Measurements from ENCODE around the gene HSD17B2. TPM values are rescaled to one million over a fixed set of nuclear protein-coding genes. Genes with fewer than 3 reads are reported as not detected.

The HSD17B2 gene
- total RNA-seq = not detected

GRCh38 chr16:82034981-82035612 lies at the start of gene HSD17B2:
Gene HSD17B2, plus strand, starts transcription at chr16:82035253. Its CDS starts 172 bp downstream, at chr16:82035425.
- Mint-ChIP-seq H3K27ac (no peak within 1 kb of the TSS), H3K9me3 (no peaks in the 10 kb centered on the region), H3K36me3 (ENCODE audit: low read depth) (no peaks in the 10 kb centered on the region), H3K27me3 (ENCODE audit: low read depth) (peaks cover 7% of the 10 kb centered on the region), H3K4me1 (ENCODE audit: low read depth) (no peaks in the 10 kb centered on the region), H3K4me3 (no peak within 1 kb of the TSS)
- intact Hi-C loops (cut with micrococcal nuclease) = no loop called here
- CTCF ChIA-PET = interaction anchor here (0.6 kb wide), 1 partner anchor 565 kb away, joined by 3 read pairs; no protein-coding TSS in a partner anchor
- DNase-seq = no peak

GRCh38 chr16:81987121-81987520 lies 47.9 kb upstream of the HSD17B2 start:
- Mint-ChIP-seq H3K4me3 (no peak overlapping the region), H3K9me3 (no peaks in the 10 kb centered on the region), H3K36me3 (ENCODE audit: low read depth) (no peaks in the 10 kb centered on the region), H3K27me3 (ENCODE audit: low read depth) (peaks cover 6% of the 10 kb centered on the region), H3K27ac (no peak overlapping the region), H3K4me1 (ENCODE audit: low read depth) (no peaks in the 10 kb centered on the region)
- CTCF ChIA-PET = no interaction called here
- intact Hi-C loops (cut with micrococcal nuclease) = no loop called here
- DNase-seq = no peak

- intact Hi-C loops (cut with micrococcal nuclease) = no loop called here
- Mint-ChIP-seq H3K9me3 (no peaks in the 10 kb centered on the region), H3K27me3 (ENCODE audit: low read depth) (peaks cover 6% of the 10 kb centered on the region), H3K4me3 (no peak overlapping the region), H3K27ac (no peak overlapping the region), H3K36me3 (ENCODE audit: low read depth) (no peaks in the 10 kb centered on the region), H3K4me1 (ENCODE audit: low read depth) (no peaks in the 10 kb centered on the region)
- no peak for DNase-seq
- CTCF ChIA-PET = no interaction called here
Observed at GRCh38 chr16:81987706-81988105, 47.3 kb upstream of the HSD17B2 start.

GRCh38 chr16:81992859-81993258 lies 42.2 kb upstream of the HSD17B2 start:
- no peak for DNase-seq
- Mint-ChIP-seq H3K27ac (no peak overlapping the region), H3K9me3 (no peaks in the 10 kb centered on the region), H3K4me1 (ENCODE audit: low read depth) (no peaks in the 10 kb centered on the region), H3K4me3 (no peak overlapping the region), H3K36me3 (ENCODE audit: low read depth) (no peaks in the 10 kb centered on the region), H3K27me3 (ENCODE audit: low read depth) (no peaks in the 10 kb centered on the region)
- CTCF ChIA-PET = no interaction called here
- intact Hi-C loops (cut with micrococcal nuclease) = no loop called here

- intact Hi-C loops (cut with micrococcal nuclease) = no loop called here
- no peak for DNase-seq
- no peaks in the 10 kb centered on the region for H3K9me3 Mint-ChIP-seq
- CTCF ChIA-PET = no interaction called here
- no peaks in the 10 kb centered on the region for H3K27me3 Mint-ChIP-seq (ENCODE audit: low read depth)
- H3K36me3 Mint-ChIP-seq (ENCODE audit: low read depth) = peaks cover 8% of the 10 kb centered on the region
- H3K27ac Mint-ChIP-seq = no peak overlapping the region
- H3K4me3 Mint-ChIP-seq = no peak overlapping the region
- H3K4me1 Mint-ChIP-seq (ENCODE audit: low read depth) = no peaks in the 10 kb centered on the region
Observed at GRCh38 chr16:81994485-81994884, 40.6 kb upstream of the HSD17B2 start.

GRCh38 chr16:81995651-81996050 lies 39.4 kb upstream of the HSD17B2 start:
- DNase-seq = no peak
- Mint-ChIP-seq H3K27me3 (ENCODE audit: low read depth) (no peaks in the 10 kb centered on the region), H3K36me3 (ENCODE audit: low read depth) (peaks cover 14% of the 10 kb centered on the region), H3K9me3 (no peaks in the 10 kb centered on the region), H3K4me3 (no peak overlapping the region), H3K27ac (no peak overlapping the region), H3K4me1 (ENCODE audit: low read depth) (no peaks in the 10 kb centered on the region)
- intact Hi-C loops (cut with micrococcal nuclease) = no loop called here
- CTCF ChIA-PET = interaction anchor here (0.6 kb wide), 1 partner anchor 25 kb away, joined by 3 read pairs; no protein-coding TSS in a partner anchor

- Mint-ChIP-seq H3K27ac (no peak overlapping the region), H3K4me1 (ENCODE audit: low read depth) (no peaks in the 10 kb centered on the region), H3K36me3 (ENCODE audit: low read depth) (peaks cover 17% of the 10 kb centered on the region), H3K27me3 (ENCODE audit: low read depth) (no peaks in the 10 kb centered on the region), H3K4me3 (no peak overlapping the region), H3K9me3 (no peaks in the 10 kb centered on the region)
- CTCF ChIA-PET = interaction anchor here (1.3 kb wide), 1 partner anchor 230 kb away, joined by 4 read pairs; no protein-coding TSS in a partner anchor
- intact Hi-C loops (cut with micrococcal nuclease) = no loop called here
- no peak for DNase-seq
Observed at GRCh38 chr16:81996664-81997509, 38.2 kb upstream of the HSD17B2 start.

GRCh38 chr16:81997738-81998137 lies 37.3 kb upstream of the HSD17B2 start:
- no peak overlapping the region for H3K27ac Mint-ChIP-seq
- CTCF ChIA-PET = interaction anchor here (1.3 kb wide), 1 partner anchor 230 kb away, joined by 4 read pairs; no protein-coding TSS in a partner anchor
- no peak overlapping the region for H3K4me3 Mint-ChIP-seq
- H3K9me3 Mint-ChIP-seq = no peaks in the 10 kb centered on the region
- no peaks in the 10 kb centered on the region for H3K4me1 Mint-ChIP-seq (ENCODE audit: low read depth)
- intact Hi-C loops (cut with micrococcal nuclease) = no loop called here
- DNase-seq = no peak
- H3K36me3 Mint-ChIP-seq (ENCODE audit: low read depth) = peaks cover 20% of the 10 kb centered on the region
- no peaks in the 10 kb centered on the region for H3K27me3 Mint-ChIP-seq (ENCODE audit: low read depth)

GRCh38 chr16:82002831-82003230 lies 32.2 kb upstream of the HSD17B2 start:
- Mint-ChIP-seq H3K4me1 (ENCODE audit: low read depth) (no peaks in the 10 kb centered on the region), H3K9me3 (no peaks in the 10 kb centered on the region), H3K27ac (no peak overlapping the region), H3K4me3 (no peak overlapping the region), H3K36me3 (ENCODE audit: low read depth) (peaks cover 32% of the 10 kb centered on the region), H3K27me3 (ENCODE audit: low read depth) (no peaks in the 10 kb centered on the region)
- no peak for DNase-seq
- intact Hi-C loops (cut with micrococcal nuclease) = no loop called here
- CTCF ChIA-PET = no interaction called here

GRCh38 chr16:82004601-82005000 lies 30.5 kb upstream of the HSD17B2 start:
- Mint-ChIP-seq H3K4me3 (no peak overlapping the region), H3K4me1 (ENCODE audit: low read depth) (peaks cover 3% of the 10 kb centered on the region), H3K27ac (no peak overlapping the region), H3K9me3 (peaks cover 15% of the 10 kb centered on the region), H3K27me3 (ENCODE audit: low read depth) (no peaks in the 10 kb centered on the region), H3K36me3 (ENCODE audit: low read depth) (peaks cover 39% of the 10 kb centered on the region)
- CTCF ChIA-PET = no interaction called here
- no peak for DNase-seq
- intact Hi-C loops (cut with micrococcal nuclease) = no loop called here

- H3K4me1 Mint-ChIP-seq (ENCODE audit: low read depth) = peaks cover 9% of the 10 kb centered on the region
- CTCF ChIA-PET = no interaction called here
- no peak for DNase-seq
- intact Hi-C loops (cut with micrococcal nuclease) = no loop called here
- no peak overlapping the region for H3K27ac Mint-ChIP-seq
- peaks cover 39% of the 10 kb centered on the region for H3K36me3 Mint-ChIP-seq (ENCODE audit: low read depth)
- H3K4me3 Mint-ChIP-seq = no peak overlapping the region
- H3K27me3 Mint-ChIP-seq (ENCODE audit: low read depth) = no peaks in the 10 kb centered on the region
- peaks cover 18% of the 10 kb centered on the region for H3K9me3 Mint-ChIP-seq
Observed at GRCh38 chr16:82005027-82005830, 29.8 kb upstream of the HSD17B2 start.

- intact Hi-C loops (cut with micrococcal nuclease) = no loop called here
- Mint-ChIP-seq H3K27me3 (ENCODE audit: low read depth) (no peaks in the 10 kb centered on the region), H3K36me3 (ENCODE audit: low read depth) (peaks cover 39% of the 10 kb centered on the region), H3K4me3 (no peak overlapping the region), H3K4me1 (ENCODE audit: low read depth) (peaks cover 16% of the 10 kb centered on the region), H3K27ac (no peak overlapping the region), H3K9me3 (peaks cover 18% of the 10 kb centered on the region)
- CTCF ChIA-PET = no interaction called here
- DNase-seq = no peak
Observed at GRCh38 chr16:82006036-82006435, 29.0 kb upstream of the HSD17B2 start.
